Cardiac fibroblast (primary cell): ENCODE measurements around the gene PCYOX1L.

Experiments used
- DNase-seq, 2 donors: peaks; one replicate each; pipeline versions ENCODE4 v3.0.0 to v3.0.0-alpha.2; 2010; ENCODE audit warnings: low read depth in 2 of 2
- H3K4me3 ChIP-seq, 2 donors: replicated peaks in 1 of 2; 1 replicate in 1 of 2; 2 replicates in 1 of 2; pipeline ENCODE4 v1.5.1; 2011; ENCODE audit warnings: low read depth in 2 of 2, low read length in 2 of 2, mild to moderate bottlenecking in 2 of 2, moderate library complexity in 1 of 2
- TF ChIP-seq, protein P1 (sequence below): IDR thresholded peaks from one replicate; pipeline ENCODE4 v1.5.1; 2011; ENCODE audit warnings: low read depth, mild to moderate bottlenecking, low read length, inconsistent platforms

The PCYOX1L gene

DNA sequence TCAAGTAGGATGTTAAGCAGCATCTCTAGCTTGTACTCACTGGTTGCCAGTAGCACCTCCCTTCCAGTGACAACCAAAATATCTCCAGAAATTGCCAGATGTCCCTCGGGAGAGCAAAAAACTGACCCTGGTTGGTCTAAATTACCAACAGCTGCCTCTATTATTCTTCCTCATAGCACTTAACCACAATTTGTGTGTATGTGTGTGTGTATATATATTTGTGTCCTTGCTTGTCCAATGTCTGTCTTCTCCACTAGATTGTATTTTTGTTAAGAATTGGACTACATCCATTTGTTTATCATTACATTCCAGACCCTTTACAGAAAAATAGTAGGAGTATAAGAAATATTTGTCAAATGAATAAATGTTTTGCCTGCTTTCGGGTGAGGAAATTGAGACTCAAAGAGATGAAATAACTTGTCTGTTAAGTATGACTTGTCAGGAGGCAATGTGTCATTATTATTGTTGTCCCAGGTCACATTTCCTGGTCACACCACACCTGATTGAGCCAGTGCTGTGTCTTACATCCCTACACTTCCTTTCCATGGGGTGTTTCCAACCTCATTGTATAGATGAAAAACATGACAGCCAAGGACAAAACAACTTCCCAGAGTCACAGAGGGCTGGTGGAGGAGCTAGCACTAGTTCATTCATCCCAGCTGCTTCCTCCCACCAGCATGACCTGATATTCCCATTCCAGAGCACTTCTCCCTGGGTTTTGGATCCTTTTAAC, 24.0 kb upstream of the PCYOX1L start:
- TF ChIP-seq, protein P1, sequence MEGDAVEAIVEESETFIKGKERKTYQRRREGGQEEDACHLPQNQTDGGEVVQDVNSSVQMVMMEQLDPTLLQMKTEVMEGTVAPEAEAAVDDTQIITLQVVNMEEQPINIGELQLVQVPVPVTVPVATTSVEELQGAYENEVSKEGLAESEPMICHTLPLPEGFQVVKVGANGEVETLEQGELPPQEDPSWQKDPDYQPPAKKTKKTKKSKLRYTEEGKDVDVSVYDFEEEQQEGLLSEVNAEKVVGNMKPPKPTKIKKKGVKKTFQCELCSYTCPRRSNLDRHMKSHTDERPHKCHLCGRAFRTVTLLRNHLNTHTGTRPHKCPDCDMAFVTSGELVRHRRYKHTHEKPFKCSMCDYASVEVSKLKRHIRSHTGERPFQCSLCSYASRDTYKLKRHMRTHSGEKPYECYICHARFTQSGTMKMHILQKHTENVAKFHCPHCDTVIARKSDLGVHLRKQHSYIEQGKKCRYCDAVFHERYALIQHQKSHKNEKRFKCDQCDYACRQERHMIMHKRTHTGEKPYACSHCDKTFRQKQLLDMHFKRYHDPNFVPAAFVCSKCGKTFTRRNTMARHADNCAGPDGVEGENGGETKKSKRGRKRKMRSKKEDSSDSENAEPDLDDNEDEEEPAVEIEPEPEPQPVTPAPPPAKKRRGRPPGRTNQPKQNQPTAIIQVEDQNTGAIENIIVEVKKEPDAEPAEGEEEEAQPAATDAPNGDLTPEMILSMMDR: no peak
- peak in 1 of 2 donors; percentile 70 for DNase-seq
- no peak overlapping the region for H3K4me3 ChIP-seq

DNA sequence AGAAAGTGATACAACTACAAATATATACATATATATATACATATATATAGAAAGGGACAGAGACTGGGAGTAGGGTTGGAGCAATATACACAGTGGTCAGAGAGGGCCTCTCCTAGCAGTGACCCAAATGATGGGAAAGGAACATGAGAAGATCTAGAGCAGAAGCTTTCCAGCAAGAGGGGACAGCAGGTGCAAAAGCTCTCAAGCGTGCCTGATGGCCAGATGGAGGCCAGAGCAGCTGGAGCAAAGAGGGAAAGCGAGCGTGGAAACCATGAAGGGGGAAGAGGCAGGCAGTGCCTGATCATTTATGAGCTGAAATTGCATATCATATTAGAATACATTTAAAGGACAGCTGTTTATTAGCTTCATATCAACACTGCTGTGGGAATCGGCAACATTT, 20.1 kb upstream of the PCYOX1L start:
- no peak overlapping the region for H3K4me3 ChIP-seq
- TF ChIP-seq, protein P1: no peak
- no peak for DNase-seq

DNA sequence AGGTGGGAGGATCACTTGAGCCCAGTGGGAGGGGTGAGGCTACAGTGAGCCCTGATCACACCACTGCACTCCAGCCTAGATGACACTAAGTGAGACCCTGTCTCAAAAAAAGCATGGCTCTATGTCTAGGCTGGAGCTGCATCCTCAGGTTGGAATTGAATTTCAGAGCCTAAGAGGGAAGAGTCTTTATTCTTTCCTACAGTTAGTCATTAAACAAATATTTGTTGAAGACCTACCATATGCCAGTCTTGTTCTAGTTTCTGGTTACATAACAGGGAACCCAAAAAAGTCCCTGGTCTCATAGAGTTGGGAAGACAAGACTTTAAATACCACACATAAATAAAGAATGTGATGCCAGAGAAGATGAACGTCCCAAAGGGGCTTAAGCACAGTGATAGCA, 19.5 kb upstream of the PCYOX1L start:
- H3K4me3 ChIP-seq: no peak overlapping the region
- TF ChIP-seq, protein P1: no peak
- no peak for DNase-seq

DNA sequence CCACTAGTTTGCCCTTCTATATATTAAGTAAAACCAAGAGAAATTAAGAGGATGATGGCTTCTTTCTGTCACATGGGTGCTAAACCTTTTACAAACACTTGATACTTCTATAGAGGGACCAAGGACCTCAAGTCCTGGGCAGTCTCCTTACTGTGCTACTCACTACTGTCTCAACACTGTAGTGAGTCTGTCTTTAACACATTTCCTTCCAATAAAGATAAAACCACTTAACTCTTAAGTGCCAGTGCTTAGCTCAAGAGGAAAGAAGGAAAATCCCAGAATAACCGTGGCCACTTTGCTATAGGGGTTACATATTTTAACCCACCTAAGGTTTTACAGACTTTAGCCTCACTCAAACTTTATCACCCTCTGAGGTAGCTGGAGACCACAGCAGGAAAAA, 16.9 kb upstream of the PCYOX1L start:
- H3K4me3 ChIP-seq: no peak overlapping the region
- DNase-seq: no peak
- TF ChIP-seq, protein P1: no peak

DNA sequence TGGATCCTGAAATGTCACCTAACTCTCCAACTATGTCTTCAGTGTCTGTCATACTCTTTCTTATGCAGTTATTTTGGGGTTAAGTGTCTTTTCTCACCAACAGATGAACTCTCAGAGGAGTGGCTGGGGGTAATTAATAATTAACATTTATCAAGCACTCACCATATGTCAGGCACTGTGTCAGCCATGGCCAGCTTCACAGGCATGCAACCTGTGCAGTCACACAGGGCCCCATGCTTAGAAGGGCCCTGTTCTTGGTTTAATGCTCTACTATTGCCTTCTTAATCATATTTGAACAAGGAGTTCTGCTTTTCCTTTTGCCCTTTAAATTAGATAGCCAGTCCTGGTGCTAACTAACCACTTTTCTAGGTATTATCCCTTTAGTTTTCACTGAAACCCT, 16.0 kb upstream of the PCYOX1L start:
- no peak overlapping the region for H3K4me3 ChIP-seq
- TF ChIP-seq, protein P1: no peak
- DNase-seq: no peak

DNA sequence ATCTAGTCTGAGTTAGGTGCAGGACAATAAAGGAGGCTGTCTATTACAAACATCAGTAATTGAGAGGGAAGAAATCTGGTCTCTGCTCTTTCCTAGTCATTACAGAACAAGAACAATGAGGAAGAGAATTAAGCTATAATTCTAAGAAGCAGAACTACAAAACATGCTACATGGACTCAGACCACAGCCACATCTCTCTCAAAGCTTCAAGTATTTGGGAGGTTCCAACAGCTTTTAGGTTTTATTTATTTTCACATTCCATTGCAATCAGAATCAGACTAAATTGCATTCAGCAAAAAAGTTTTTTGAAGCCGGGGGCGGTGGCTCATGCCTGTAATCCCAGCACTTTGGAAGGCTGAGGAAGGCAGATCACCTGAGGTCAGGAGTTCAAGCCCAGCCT, 13.7 kb upstream of the PCYOX1L start:
- no peak overlapping the region for H3K4me3 ChIP-seq
- no peak for DNase-seq
- TF ChIP-seq, protein P1: no peak
